GM21528 (cell line): ENCODE data around the gene RAB8A.

Experiments used
- ATAC-seq: cut with Tn5 transposase; IDR thresholded peaks from one replicate; pipeline ENCODE4 v1.9.1; 2021; ENCODE audit warnings: mild to moderate bottlenecking, moderate library complexity; ENCODE audit not compliant: unreplicated experiment, low FRiP score

RAB8A gene

DNA sequence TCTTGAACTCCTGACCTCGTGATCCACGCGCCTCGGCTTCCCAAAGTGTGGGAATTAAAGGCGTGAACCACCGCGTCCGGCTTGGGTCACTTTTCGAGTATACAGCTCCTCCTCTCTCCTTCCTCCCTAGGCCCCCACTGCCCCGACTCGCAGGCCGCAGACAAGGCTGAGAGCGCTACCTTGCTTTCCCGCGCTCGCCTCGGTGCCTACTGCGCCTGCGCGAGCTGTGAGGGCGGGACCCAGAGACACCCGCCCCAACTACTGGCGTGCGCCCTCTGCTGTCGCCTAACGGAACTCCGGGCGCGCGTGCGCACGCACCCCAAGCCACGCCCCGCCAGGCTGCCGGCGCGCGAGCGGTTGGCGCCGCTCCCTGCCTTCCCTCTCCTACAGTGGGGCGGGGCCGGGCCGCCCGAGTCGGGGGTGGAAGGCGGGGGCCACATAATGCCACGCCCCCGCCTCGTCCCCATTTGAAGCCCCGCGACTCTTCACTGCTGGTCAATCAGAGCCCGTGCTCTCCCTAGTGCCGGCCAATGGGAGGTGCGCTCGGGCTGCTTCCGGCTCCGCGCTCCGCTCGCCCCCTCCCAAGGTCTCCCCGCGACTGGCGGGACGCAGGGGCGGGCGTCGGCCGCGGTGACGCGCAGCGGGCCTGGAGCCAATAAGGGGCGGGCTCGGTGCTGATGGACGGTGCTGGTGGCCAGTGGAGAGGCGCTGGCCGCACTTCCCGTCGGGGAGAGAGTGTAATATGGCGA lies at the start of gene RAB8A:
TSS of gene RAB8A (plus strand) at position 730 of the 749 bp plus-strand sequence. CDS start at position 743, 13 bp downstream.
- peak; percentile 82 for ATAC-seq

DNA sequence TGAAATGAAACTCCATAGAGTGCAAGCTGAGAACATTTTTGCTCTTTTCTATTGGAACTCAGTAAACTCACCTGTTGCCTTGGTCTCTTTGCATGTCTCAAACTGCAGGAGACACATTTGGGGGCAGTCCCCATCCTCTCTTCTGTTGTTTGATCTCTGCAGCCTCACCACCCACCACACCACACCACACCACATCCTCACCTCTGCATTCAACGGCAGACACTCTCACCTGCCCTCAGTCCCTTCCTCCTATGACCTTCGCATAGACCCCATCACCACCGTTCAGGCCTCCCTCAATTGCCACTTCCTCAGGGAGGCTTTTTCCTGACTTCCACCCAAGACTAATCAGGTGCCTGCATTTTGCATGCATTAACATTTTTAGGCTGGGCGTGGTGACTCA lies 49.7 kb upstream of the RAB8A start:
- no peak for ATAC-seq

DNA sequence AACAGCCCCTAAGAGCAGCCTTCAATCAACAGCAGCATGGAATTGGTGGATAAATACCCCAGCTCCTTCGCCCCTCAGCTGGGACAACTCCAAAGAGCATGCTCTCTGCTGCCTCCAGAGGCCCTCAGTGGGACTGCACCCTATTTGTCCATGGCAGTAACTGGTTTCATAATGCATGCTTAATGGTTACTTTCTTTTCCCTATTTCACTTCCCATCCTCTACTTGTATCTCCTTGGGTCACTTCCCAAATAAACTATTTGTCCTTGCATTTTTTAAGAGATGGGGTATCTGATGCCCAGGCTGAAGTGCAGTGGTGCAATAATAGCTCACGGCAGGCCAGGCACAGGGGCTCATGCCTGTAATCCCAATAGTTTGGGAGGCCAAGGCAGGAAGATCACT lies 48.9 kb upstream of the RAB8A start:
- ATAC-seq, result no peak

DNA sequence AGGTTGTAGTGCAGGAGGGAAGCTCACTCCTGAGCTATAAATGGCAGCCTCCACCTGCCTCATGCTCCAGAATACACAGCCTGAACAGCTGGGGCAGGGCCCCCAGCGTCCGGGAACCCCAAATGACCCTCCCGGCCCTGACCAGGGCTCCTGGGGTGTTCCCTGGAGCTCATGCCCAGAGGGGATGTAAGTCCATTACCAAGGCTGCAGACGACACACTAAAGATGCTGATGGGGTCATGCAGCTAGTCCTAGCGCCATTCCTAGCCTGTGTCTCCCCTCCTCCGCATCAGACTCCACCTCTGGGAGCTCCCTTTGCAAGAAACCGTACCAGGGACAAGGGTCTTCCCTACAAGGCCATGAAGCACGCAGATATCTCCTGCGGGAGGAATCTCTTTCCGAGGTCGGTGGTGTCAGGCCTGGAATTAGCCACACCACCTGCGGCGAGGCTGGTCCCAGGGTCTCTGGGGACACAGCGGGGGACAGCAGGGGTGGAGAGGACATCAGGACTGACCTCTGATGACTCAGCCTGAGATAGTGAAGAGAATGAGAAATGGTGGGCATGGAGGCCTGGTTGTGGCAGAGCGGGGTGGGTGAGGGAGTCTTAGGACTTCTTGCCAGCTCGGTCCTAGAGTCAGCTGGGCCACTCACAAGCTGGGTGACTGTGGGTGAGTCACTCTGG lies 47.3 kb upstream of the RAB8A start:
- ATAC-seq, result no peak

DNA sequence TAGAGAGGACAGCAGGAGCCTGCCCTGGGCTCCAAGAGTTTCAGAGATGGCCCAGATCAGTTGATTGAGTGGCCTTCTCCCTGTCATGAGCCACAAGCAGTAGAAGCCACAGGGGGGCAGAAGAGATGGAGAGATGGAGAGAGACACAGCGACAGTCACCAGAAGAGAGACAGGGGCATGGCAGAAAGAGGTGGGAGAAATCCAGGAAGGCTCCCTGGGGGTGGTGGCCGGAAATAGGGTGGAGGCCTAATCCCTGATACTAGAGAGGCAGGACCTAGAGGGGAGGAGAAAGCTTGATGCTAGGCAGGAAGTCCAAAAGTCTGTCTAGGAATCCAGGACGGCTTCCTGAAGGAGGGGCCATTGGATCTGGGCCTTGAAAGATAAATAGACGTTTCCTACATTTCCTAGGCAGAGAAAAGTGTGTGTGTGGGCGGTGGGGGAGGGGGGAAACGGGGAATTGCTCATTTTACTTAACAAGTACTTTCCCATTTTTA lies 45.0 kb upstream of the RAB8A start:
- ATAC-seq, result no peak

DNA sequence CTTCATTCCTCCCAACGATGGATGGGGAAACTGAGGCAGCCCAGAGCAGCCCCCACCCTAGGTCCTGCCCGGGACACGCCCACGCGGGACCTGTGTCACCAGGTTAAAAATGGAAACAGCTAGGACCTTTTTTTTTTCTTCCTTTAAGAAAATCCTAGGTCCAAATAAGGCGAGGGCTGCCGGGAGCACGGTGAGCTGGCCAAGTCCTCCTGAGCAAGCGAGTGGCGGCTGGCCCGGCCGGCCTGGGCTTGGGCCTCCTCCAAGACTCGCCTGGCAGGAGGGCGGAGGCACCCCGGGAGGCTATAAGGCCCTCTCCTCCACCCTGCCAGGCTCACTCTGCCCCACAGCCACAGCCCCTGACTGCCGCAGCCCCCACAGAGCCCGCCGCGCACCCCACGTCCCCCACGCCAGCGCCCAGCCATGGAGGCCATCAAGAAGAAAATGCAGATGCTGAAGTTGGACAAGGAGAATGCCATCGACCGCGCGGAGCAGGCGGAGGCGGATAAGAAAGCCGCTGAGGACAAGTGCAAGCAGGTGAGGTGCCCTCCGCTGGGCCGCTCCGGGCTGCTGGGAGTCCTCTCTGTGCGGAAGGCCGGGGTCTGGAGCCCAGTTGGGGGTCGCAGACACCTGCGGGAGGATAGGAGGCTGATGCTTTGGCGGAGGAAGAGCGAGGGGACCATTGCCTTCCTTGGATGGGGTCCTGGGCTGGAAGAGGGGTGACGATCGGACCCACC lies 44.3 kb upstream of the RAB8A start:
- no peak for ATAC-seq

DNA sequence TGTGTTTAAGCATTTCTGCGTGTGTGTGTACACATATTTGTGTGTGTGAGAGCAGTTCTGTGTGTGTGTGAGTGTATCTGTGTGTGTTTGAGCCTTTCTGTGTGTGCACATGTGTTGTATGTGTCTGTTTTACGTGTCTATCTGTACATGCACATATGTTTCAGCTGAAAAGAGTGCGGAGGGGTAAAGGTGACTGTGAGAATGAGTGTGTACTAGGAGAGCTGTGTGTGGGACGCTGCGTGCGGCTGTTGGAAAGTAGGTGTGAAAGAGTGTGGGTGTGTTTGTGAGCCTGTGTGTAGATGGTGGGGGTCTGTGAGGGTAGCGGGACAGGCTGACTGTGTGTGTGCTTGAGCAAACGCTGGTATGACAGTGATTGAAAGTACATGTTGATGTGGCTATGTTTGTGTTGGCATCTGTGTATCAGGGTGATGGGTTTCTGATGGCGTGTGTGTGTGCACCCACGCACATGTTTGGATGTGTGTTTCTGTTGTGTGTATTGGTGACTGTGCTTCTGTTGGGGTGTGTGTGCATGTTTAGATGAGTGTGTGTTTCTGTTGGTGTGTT lies 42.9 kb upstream of the RAB8A start:
- ATAC-seq, result no peak

DNA sequence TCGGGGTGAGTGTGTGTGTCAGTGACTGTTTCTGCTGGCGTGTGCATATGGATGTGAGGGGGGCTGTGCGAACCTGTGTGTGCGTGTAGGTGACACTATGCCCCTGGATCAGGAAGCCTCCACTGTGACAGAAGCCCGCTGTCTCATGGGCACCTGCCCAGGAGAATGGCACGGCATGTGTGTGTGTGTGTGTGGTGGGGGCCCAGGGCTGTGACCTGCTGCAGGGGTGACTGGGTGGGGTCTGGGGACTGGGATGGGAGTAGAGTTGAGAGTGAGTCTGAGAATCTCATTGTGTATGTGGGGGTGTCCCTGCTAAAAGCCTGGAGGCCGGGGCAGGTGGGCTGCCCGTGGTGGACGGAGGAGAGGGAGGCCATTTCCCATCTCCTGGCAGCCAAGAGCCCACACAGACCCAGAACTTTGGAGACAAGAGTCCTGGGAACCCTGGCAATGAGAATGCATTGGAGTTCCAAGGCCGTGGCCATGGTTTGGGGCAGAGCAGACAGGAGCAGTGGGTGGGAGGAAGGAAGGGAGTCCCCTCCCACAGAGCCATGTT lies 41.8 kb upstream of the RAB8A start:
- no peak for ATAC-seq

DNA sequence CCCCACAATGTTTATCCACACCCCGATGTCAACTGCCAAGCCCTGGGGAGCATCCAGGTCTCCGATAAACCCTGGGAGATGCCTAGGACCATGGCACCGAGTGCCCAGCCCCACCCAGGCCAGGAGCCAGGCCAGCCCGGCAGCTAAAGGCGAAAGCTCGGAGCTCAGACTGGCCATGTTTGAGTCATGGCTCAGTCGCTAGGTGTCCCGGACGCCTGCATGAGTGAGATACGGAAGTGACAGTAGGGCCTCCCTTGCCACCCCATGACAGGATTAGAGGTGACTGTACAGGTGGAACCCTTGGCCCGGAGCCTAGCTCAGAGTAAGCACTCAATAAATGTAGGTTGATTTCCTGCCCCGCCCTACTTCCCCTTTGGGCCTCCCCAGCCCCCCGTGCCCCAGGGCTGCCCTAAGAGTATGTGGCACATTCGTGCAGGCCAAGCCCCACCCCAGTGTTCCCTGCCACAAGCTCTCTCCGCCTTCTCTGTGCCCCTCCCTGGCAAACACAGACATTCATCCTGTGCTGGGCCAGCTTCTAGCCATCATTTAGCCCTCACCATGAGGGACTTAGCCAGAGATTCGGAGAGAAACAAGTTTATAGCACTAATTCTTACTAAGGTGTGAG lies 41.2 kb upstream of the RAB8A start:
- peak; percentile 53 for ATAC-seq

DNA sequence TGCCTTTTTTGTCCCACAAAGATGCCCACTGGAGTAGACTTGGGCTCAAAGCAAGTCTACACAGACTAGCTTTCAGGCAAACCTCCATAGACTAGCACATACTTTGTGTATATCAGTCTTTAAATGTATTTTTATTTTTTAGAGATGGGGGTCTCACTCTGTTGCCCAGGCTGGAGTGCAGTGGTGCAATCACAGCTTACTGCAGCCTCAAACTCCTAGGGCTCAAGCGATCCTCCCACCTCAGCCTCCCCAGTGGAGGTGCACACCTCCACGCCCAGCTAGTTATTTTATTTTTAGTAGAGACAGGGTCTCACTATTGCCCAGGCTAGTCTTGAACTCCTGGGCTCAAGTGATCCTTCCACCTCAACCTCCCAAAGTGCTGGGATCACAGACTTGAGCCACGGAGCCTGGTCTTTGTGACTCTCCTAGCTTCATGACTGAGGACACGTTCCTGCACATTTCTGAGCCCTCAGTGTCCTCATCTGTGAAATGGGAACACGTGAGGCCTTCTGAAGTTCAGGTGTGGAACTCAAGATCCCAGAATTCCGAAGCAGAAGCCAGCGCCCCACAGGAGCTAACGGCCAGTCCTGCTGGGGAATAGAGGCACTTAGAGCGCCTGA lies 40.5 kb upstream of the RAB8A start:
- no peak for ATAC-seq

DNA sequence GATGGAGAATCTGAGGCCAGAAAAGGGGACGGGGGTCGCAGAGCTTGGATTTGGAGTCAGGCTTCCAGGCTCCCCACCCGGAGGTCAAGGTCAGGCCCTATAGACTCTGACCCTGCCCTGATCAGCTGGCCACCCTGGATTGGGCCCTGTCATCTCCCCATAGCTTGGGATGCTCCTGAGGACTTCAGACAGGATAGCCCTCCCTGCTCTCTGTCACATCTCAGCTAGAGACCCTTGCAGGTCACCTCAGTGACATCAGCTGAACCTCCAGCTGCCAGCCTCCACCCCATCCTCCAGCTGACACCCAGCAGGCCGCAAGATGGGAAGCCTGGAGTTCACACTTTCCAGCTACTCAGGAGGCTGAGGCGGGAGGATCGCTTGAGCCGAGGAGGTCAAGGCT lies 38.2 kb upstream of the RAB8A start:
- ATAC-seq, result no peak

DNA sequence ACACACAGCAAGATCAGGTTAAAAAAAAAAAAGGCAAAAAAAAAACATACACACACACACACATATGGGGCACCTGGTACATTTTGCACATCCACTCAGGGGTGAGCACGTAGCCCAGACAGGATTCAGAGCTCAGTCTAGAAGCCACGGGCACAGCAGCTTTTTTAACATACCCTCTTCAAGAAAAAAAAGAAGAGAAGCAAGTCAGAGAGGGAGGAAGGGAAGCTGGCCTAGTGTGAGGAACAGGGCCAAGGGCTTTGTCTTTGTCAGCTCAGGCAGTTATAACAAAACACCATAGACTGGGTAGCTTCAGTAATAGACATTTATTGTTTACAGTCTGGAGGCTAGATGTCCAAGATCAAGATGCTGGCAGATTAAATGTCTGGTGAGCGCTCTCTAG lies 37.7 kb upstream of the RAB8A start:
- ATAC-seq, result no peak

DNA sequence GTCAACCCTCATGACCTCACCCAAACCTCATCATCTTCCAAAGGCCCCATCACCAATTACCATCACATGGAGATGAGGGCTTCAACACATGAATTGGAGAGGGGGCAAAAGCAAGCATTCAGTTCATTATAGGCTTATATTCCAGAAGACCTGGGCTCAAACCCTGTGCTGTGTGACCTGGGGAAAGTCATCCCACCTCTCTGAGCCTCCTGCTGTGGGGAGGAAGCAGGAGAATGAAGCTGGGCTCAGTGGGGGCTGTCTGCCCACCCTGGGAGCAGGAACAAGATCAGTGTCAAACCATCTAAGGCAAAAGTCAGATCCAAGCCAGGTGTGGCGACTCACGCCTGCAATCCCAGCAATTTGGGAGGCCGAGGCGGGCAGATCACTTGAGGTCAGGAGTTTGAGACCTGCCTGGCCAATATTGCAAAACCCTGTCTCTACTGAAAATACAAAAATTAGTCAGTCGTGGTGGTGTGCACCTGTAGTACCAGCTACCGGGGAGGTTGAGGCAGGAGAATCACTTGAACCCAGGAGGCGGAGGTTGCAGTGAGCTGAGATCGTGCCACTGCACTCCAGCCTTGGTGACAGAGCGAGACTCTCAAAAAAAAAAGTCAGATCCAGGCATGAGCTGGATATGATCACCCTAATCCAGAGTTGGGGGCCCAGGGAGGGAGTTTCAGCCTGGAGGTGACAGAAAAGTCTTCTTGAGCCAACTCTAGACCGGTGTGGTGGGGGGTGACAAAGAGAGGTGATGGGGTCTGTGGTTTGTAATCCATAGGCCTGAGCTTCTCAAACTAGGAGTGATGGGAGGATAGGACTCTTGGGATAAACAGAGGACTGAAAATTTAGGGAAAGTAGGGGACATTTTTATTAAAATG lies 37.0 kb upstream of the RAB8A start:
- ATAC-seq, result no peak

DNA sequence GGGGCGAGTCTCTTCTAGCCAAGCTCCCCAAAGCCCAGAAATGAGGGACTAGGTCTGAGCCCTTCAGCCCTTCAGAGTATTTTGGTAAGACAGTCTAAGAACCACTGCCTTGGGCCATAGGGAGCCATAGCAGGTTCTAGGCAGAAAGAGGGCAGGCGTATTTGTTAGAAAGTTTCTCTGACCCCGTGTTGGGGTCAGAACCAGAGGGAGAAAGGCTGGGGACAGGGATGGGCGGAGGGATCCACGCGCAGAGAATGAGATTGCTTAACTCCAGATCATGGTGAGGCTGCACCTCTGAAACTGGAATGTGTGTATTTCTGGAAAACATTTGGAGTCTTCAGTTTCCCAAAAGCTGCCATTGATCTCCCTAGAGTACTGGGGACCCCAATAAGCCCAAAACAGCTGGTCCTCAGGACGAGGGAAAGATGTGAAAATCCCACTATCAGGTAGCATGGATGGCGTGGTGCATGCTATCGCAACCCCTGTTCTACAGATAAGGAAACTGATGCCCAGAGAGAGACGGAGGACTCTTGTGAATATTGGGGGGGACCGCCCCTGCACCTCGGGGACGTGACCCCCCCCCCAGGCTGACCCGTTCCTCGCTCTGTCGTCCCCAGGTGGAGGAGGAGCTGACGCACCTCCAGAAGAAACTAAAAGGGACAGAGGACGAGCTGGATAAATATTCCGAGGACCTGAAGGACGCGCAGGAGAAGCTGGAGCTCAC lies 36.1 kb upstream of the RAB8A start:
- no peak for ATAC-seq

DNA sequence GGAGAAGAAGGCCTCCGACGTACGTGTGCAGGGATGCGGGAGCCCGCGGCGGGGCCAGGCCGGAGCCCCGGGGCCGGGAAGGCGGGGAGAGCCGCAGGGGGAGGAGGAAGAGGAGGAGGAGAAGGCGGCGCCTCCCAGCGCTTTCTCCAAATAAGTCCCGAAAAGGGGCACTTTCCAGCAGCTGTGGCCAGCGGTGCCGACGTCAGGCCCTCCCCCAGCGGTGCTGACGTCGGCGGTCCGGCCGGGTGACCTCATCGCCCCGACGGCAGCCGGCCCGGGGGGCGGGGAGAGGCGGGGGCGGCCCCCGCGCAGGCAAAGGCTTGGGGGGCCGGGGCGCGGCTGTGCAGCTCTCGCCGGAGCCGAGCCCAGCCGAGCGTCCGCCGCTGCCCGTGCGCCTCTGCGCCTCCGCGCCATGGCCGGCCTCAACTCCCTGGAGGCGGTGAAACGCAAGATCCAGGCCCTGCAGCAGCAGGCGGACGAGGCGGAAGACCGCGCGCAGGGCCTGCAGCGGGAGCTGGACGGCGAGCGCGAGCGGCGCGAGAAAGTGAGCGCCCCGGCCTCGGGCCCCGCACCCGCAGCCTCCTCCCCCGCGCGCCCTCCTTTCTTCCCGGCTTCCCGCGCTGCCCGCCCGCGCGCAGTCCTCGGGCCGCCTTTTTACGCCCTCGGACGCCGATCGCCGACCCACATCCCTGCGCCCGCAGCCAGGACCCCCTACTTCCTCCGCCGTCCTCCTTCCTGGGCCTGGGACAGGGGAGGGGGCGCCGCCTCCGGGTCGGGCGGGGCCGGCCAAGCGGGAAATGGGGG lies 35.3 kb upstream of the RAB8A start, which contains the start of gene TPM4:
TSS of gene TPM4 (plus strand) at position 342 of the 804 bp plus-strand sequence. CDS start at position 413, 71 bp downstream.
- ATAC-seq, result no peak

DNA sequence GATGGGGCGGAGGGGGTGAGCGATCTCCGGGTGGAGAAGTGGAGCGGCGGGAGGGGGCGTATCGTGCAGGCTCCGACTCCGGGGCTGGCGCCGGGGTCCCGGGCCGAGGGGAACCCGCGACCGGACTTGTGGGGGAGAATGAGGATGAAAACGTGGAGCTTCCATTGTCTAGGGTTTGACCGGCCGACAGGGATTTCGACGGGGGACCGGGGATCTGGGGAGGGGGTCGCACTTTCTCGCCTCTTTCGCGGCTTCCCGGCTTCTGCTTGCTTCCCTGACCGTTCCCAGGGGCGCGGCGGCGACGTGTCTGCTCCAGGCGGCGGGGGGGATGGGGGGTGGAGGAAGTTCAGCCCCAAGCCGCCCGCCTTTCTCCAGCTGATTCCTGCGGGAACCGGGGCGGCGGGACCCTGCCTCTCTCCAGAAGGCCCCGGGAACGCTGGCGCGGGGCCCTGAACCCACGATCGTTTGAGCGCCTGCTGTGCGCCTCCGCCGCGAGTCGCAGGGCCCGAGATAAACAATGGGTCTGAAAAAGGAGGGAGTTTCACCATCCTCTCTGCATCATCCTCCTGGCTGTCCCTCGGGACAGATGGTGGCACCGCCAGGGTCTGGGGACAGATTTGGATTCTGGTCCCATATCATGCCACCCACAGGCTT lies 34.6 kb upstream of the RAB8A start:
- ATAC-seq, result no peak
